Skeletal muscle tissue (tissue), 4 donors: ENCODE measurements around the gene CXCR6. TPM values are rescaled to one million over a fixed set of nuclear protein-coding genes. Genes with fewer than 3 reads are reported as not detected.

Experiments used
- H3K27ac ChIP-seq: one replicate; pipeline ENCODE4 v1.7.0; 2013; ENCODE audit warnings: mild to moderate bottlenecking, low read depth, low read length, inconsistent platforms
- H3K27me3 ChIP-seq, 3 donors: one replicate each; pipeline ENCODE4 v1.7.0; 2013; ENCODE audit warnings: low read length in 3 of 3; ENCODE audit not compliant: control insufficient read depth in 3 of 3, insufficient read depth in 3 of 3
- H3K36me3 ChIP-seq, 3 donors: one replicate each; pipeline ENCODE4 v1.7.0; 2013; ENCODE audit warnings: low read length in 3 of 3; ENCODE audit not compliant: control insufficient read depth in 3 of 3, insufficient read depth in 3 of 3
- H3K4me1 ChIP-seq, 3 donors: one replicate each; pipeline ENCODE4 v1.7.0; 2013; ENCODE audit warnings: low read length in 3 of 3, mild to moderate bottlenecking in 3 of 3; ENCODE audit not compliant: control insufficient read depth in 3 of 3, insufficient read depth in 3 of 3
- H3K4me3 ChIP-seq, 3 donors: one replicate each; pipeline ENCODE4 v1.7.0; 2013; ENCODE audit warnings: low read length in 3 of 3
- H3K9ac ChIP-seq, 3 donors: one replicate each; pipeline ENCODE4 v1.7.0; 2013; ENCODE audit warnings: low read length in 3 of 3, mild to moderate bottlenecking in 3 of 3, moderate library complexity in 2 of 3, low read depth in 1 of 3
- H3K9me3 ChIP-seq, 3 donors: one replicate each; pipeline ENCODE4 v1.7.0; 2013; ENCODE audit warnings: low read length in 3 of 3; ENCODE audit not compliant: control insufficient read depth in 3 of 3
- total RNA-seq: library from RNA; depleted of rRNA; stranded (reverse); fragments of >200 nt; gene quantifications from one replicate; pipeline ENCODE4 v1.2.3, GENCODE V29; 2014
- donor health status: Osteomylitis.

Gene CXCR6
- total RNA-seq, 1 donor from 2014 or later, result not detected

DNA sequence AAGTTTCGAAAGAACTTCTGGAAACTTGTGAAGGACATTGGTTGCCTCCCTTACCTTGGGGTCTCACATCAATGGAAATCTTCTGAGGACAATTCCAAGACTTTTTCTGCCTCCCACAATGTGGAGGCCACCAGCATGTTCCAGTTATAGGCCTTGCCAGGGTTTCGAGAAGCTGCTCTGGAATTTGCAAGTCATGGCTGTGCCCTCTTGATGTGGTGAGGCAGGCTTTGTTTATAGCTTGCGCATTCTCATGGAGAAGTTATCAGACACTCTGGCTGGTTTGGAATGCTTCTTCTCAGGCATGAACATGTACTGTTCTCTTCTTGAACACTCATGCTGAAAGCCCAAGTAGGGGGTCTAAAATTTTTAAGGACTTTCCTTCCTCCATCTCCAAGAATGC, 4.1 kb downstream of the CXCR6 start:
- Histone ChIP-seq H3K9me3 (no peaks in the 10 kb centered on the region), H3K4me3 (no peak overlapping the region), H3K9ac (no peak overlapping the region), H3K36me3 (peaks cover 64 to 89% (median 69%) of the 10 kb centered on the region in 3 donors), H3K27ac (no peak overlapping the region), H3K27me3 (no peaks in the 10 kb centered on the region), H3K4me1 (peaks cover 4 to 46% (median 38%) of the 10 kb centered on the region in 3 donors)

DNA sequence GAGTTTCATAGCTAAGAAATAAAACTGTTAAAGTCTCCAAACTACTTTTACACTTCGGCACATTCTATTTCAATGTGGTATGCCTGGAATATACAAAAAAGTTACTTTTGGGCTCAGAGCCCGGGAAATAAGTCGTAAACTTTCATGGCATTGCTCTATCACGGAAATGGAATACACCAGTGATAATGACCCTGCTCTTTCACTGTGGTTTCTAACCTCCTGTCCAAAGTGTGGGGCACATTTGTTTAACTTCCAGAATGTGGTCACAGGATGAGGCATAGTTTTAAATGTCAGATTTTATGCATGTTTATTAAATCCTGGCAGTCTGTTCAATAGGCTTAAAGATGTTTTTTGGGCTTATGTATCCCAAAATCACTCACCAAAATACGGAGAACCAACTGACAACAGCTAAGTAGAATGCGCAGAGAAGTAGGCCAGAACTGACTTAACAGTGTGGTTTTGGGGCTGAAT, 5.1 kb downstream of the CXCR6 start:
- H3K4me3 ChIP-seq, result no peak overlapping the region
- H3K36me3 ChIP-seq, result peaks cover 72 to 90% (median 79%) of the 10 kb centered on the region in 3 donors
- no peak overlapping the region for H3K9ac ChIP-seq
- H3K27me3 ChIP-seq, result no peaks in the 10 kb centered on the region
- no peak overlapping the region for H3K27ac ChIP-seq
- H3K4me1 ChIP-seq, result peaks cover 4 to 44% (median 30%) of the 10 kb centered on the region in 3 donors
- H3K9me3 ChIP-seq, result no peaks in the 10 kb centered on the region

DNA sequence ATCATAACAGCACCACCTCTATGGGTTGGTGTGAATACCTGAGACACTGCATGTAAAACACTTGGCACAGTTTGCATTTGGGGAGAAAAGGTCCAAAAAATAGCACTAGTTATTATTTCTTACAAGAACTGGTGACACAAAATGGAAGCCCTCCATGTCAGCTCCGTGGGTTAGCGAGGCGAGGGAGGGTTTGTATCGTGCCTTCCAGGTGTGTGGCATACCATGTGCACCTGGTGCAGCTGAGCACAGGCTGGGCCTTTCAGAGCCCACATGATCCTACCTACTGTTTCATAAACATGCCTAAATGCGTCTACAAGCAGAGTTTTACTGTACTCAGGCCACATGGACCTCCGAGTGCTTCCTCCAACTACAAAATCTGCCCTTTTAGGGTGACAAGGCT, 5.6 kb downstream of the CXCR6 start:
- Histone ChIP-seq H3K9me3 (no peaks in the 10 kb centered on the region), H3K27me3 (no peaks in the 10 kb centered on the region), H3K4me3 (no peak overlapping the region), H3K36me3 (peaks cover 77 to 92% (median 84%) of the 10 kb centered on the region in 3 donors), H3K4me1 (peaks cover 4 to 44% (median 30%) of the 10 kb centered on the region in 3 donors), H3K27ac (no peak overlapping the region), H3K9ac (no peak overlapping the region)

DNA sequence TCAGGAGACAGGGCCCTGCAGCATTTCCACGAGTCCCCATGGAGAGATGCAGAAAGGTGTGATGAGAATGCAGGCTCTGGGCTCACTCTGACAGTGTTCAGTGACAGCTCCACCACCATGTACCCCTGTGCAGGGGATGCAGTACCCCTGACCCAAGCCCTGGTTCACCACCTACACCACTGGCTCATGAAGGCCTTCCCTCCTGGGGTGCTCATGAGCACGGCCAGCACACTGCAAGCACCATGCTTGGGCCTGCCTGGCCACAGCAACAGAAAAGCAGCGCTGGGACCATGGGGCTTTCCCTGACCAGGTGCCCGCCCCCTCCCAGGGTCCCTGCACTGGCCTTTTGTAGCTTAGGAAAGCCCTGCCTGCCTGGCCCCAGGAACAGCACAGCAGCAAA, 6.2 kb downstream of the CXCR6 start:
- no peak overlapping the region for H3K4me3 ChIP-seq
- H3K36me3 ChIP-seq, result peaks cover 82 to 97% (median 90%) of the 10 kb centered on the region in 3 donors
- no peaks in the 10 kb centered on the region for H3K9me3 ChIP-seq
- no peak overlapping the region for H3K27ac ChIP-seq
- H3K27me3 ChIP-seq, result no peaks in the 10 kb centered on the region
- H3K9ac ChIP-seq, result no peak overlapping the region
- H3K4me1 ChIP-seq, result peaks cover 4 to 44% (median 30%) of the 10 kb centered on the region in 3 donors

DNA sequence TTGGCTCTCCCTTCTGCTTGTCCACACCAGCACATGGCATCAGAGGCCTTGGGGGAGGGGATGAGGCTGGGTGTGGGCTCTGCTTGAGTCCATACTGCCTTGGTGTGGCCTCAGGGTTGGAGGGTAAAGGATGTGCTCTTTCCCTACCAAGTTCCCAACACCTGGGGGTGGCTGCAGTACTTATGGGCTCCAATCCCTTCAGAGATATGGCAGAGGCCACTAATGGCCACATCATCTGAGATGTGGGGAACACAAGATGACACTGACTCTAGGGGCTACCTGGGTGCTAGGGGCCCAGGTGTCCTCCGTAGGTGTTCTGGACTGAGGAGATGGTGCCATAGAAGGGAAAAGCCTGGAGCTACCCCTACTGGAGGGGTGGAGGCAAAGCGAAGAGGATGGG, 6.9 kb downstream of the CXCR6 start:
- H3K4me1 ChIP-seq, result peaks cover under 1 to 38% (median 27%) of the 10 kb centered on the region in 3 donors
- no peaks in the 10 kb centered on the region for H3K9me3 ChIP-seq
- H3K36me3 ChIP-seq, result peaks cover 88 to 99% (median 93%) of the 10 kb centered on the region in 3 donors
- H3K27me3 ChIP-seq, result no peaks in the 10 kb centered on the region
- H3K27ac ChIP-seq, result no peak overlapping the region
- peak overlapping the region in 1 of 3 donors; percentile 25 for H3K9ac ChIP-seq
- H3K4me3 ChIP-seq, result no peak overlapping the region

DNA sequence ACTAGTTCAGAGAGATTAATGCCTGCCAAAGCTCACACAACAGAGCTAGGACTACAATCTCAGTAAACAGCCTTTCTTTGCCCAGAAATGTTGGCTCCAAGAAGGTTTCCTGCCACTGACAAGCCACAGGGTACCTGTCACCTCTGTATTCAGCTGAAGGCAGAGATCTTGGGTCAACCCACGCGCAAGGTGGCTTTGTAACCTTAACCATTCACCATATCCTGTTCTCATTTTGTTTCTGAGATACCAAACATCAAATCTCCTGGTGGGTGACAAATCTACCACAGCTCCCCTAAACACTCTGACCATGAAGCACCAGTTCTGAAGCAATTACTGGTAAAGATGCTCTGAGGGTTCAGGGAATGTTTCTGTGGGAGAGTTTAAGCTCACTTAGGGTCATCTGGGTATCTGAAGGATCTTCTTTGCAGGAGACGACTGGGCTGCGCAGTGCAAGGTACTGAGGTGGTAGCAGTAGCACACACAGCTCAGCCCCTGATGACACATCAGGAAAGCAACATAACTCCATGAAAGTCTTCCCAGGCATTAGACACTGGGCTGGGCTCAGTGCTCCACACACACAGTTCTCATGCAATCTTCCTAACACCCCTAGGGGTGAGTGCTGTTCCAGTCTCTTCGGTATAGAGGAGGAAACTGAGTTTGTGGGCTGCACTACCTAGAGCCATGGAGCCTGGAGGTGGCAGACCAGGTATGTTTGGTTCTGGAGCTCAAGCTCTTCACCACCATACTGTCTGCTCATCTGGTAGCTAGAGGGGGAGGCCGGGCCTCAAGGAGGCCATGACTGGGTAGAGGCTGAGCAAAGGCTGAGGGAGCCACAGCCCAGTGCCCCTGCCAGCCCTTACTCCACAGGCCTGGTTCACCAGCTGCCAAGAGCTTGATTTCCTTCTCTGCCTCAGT, 7.7 kb downstream of the CXCR6 start:
- no peaks in the 10 kb centered on the region for H3K9me3 ChIP-seq
- H3K36me3 ChIP-seq, result peaks cover 94 to 100% (median 99%) of the 10 kb centered on the region in 3 donors
- H3K27ac ChIP-seq, result no peak overlapping the region
- H3K9ac ChIP-seq, result peak overlapping the region in 1 of 3 donors; percentile 33
- H3K27me3 ChIP-seq, result no peaks in the 10 kb centered on the region
- H3K4me3 ChIP-seq, result no peak overlapping the region
- H3K4me1 ChIP-seq, result peaks cover 0 to 30% (median 19%) of the 10 kb centered on the region in 3 donors

DNA sequence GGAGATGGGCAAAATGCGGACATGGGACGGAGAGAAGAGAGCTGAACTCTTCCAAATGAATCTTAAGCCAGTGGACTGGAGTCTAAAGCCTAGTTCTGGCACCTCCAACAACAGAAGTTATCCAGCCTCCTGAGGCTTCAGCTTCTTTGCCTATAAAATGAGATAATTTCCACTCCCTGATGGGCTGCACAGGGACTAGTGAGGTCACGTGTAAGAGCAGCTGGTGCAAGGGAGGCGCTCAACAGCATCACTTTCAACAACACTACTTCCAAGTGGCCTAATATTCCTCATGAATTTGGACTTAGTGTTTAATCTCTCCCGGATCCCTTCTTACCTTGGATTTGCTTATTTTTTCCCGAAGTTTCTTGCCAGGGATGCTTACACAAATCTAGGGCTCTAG, 8.7 kb downstream of the CXCR6 start:
- peaks cover 0 to 24% (median 14%) of the 10 kb centered on the region in 3 donors for H3K4me1 ChIP-seq
- peaks cover 90 to 96% (median 95%) of the 10 kb centered on the region in 3 donors for H3K36me3 ChIP-seq
- no peak overlapping the region for H3K27ac ChIP-seq
- no peaks in the 10 kb centered on the region for H3K27me3 ChIP-seq
- no peaks in the 10 kb centered on the region for H3K9me3 ChIP-seq
- no peak overlapping the region for H3K9ac ChIP-seq
- no peak overlapping the region for H3K4me3 ChIP-seq

DNA sequence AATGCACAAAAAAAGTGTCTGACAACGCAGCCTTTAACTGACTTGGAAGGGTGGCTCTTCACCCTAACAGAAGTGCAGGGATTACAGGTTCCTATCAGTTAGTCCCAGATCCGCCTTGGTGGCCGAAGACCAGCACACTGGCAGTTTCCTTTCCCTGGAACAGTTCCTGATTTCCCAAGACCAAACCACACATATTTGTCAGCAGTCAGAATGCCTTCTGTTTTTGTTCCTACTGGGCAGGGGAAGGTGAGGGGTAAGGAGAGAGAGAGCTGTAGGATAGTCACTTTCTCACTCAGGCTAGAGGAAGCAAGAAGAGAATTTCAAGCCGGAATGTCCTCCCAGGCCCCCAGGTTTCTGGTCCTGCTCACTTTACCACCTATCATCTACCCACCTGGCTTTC, 9.2 kb downstream of the CXCR6 start:
- Histone ChIP-seq H3K27me3 (no peaks in the 10 kb centered on the region), H3K9ac (no peak overlapping the region), H3K27ac (no peak overlapping the region), H3K4me1 (peaks cover 0 to 24% (median 11%) of the 10 kb centered on the region in 3 donors), H3K9me3 (no peaks in the 10 kb centered on the region), H3K4me3 (no peak overlapping the region), H3K36me3 (peaks cover 88 to 95% (median 94%) of the 10 kb centered on the region in 3 donors)

DNA sequence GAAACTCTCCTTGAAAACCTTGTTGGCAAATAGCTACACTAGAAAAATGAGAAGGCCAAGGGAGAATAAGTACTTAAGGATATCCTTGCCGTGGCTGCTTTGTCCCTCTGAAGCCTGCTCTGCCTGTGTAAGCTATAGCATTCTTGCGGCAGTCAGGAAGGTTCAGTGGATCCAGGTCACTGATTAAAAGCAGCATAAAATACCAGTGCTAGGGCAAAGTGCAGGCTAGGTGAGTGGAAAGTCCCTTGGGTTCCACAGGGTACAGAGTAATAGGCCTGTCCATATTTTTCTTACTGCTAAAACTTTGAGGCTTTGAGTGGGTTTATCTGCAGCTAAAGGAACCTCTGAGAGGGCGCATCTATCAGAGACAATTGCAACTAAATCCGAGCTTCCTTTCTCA, 10.3 kb downstream of the CXCR6 start:
- no peak overlapping the region for H3K9ac ChIP-seq
- H3K27ac ChIP-seq, result no peak overlapping the region
- no peaks in the 10 kb centered on the region for H3K9me3 ChIP-seq
- peaks cover 92 to 95% (median 94%) of the 10 kb centered on the region in 3 donors for H3K36me3 ChIP-seq
- no peaks in the 10 kb centered on the region for H3K27me3 ChIP-seq
- H3K4me3 ChIP-seq, result no peak overlapping the region
- H3K4me1 ChIP-seq, result peaks cover 0 to 35% (median 17%) of the 10 kb centered on the region in 3 donors

DNA sequence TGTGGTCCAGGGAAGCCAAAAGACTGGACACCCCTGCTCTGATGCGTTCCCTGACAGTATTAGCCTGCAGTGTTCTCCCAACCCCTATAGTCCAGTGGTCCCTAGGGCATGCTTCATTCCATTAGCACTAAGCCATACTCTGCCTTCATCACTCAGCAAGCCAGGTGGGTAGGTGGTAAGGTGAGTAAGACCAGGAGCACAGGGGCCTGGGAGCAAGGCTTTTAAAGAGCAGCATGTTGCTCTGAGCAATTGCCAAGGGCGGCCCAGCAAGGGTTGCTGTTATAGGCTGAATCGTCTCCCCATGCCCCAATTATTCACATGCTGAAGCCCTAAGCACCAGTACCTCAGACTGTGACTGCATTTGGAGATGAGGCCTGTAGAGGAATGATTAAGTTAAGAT, 11.0 kb downstream of the CXCR6 start:
- H3K36me3 ChIP-seq, result peaks cover 92 to 95% (median 94%) of the 10 kb centered on the region in 3 donors
- H3K27ac ChIP-seq, result no peak overlapping the region
- H3K4me1 ChIP-seq, result peaks cover 2 to 36% (median 22%) of the 10 kb centered on the region in 3 donors
- no peak overlapping the region for H3K4me3 ChIP-seq
- peak overlapping the region in 1 of 3 donors; percentile 25 for H3K9ac ChIP-seq
- no peaks in the 10 kb centered on the region for H3K9me3 ChIP-seq
- no peaks in the 10 kb centered on the region for H3K27me3 ChIP-seq
